Gastroesophageal sphincter (tissue), 4 donors: ENCODE data around the gene RASGRP1. TPM values are rescaled to one million over a fixed set of nuclear protein-coding genes. Genes with fewer than 3 reads are reported as not detected.

Experiments used
- ATAC-seq: fragments of 150-250 bp; one replicate; pipeline ENCODE4 v1.9.1; 2016; ENCODE audit warnings: mild to moderate bottlenecking, moderate library complexity
- H3K27ac ChIP-seq, 4 donors: fragments of 200-600 bp; sonication (generic) in 3 of 4; 1 replicate in 3 of 4; 2 replicates in 1 of 4; pipeline ENCODE4 v1.5.1; 2016 to 2019
- H3K27me3 ChIP-seq: fragments of 200-600 bp; sonication (generic); one replicate; pipeline ENCODE4 v1.5.1; 2019
- H3K36me3 ChIP-seq, 2 donors: fragments of 200-600 bp; sonication (generic); one replicate each; pipeline ENCODE4 v1.5.1; 2019; ENCODE audit warnings: control low read depth in 1 of 2
- H3K4me1 ChIP-seq, 3 donors: fragments of 200-600 bp; sonication (generic); 1 replicate in 2 of 3; 2 replicates in 1 of 3; pipeline ENCODE4 v1.5.1; 2016 to 2019; ENCODE audit warnings: control low read depth in 2 of 3
- H3K4me3 ChIP-seq, 2 donors: fragments of 200-600 bp; sonication (generic); one replicate each; pipeline ENCODE4 v1.5.1; 2019; ENCODE audit warnings: mild to moderate bottlenecking in 1 of 2, moderate library complexity in 1 of 2
- H3K9me3 ChIP-seq, 3 donors: fragments of 200-600 bp; sonication (generic); one replicate each; pipeline ENCODE4 v1.5.1; 2017 to 2019; ENCODE audit warnings: control low read depth in 2 of 3
- CTCF ChIP-seq, 4 experiments: fragments of 200-600 bp in 2 of 4; fragments of 450-650 bp in 2 of 4; sonication (generic) in 1 of 4; IDR thresholded peaks; one replicate each; pipeline ENCODE4 v1.5.1; 2017 to 2019; ENCODE audit warnings: antibody characterized with exemption in 4 of 4, mild to moderate bottlenecking in 2 of 4, moderate library complexity in 2 of 4
- EP300 ChIP-seq: sonication (generic); formaldehyde crosslinking; IDR thresholded peaks from one replicate; pipeline ENCODE4 v1.6.1; 2017; ENCODE audit warnings: antibody characterized with exemption, mild to moderate bottlenecking
- POLR2A ChIP-seq, 2 donors: fragments of 450-650 bp; IDR thresholded peaks; one replicate each; pipeline ENCODE4 v1.6.1; 2017; ENCODE audit warnings: antibody characterized with exemption in 2 of 2, mild to moderate bottlenecking in 2 of 2, moderate library complexity in 1 of 2
- POLR2AphosphoS5 ChIP-seq: sonication (generic); formaldehyde crosslinking; IDR thresholded peaks from one replicate; pipeline ENCODE4 v1.6.1; 2017; ENCODE audit warnings: antibody characterized with exemption
- WGBS, 2 donors: methylation state at CpG; one replicate each; pipeline ENCODE4 v1.1.5; 2018; ENCODE audit warnings: low coverage in 1 of 2; 5-methylcytosine and 5-hydroxymethylcytosine counted together
- total RNA-seq, 4 donors: library from RNA; depleted of rRNA; stranded (reverse); fragments of >200 nt; gene quantifications; one replicate each; pipeline ENCODE4 v1.1.0, GENCODE V29; 2016

Gene RASGRP1
- total RNA-seq, 4 donors from 2014 or later, result 0.16 to 0.81 (median 0.55) TPM

DNA sequence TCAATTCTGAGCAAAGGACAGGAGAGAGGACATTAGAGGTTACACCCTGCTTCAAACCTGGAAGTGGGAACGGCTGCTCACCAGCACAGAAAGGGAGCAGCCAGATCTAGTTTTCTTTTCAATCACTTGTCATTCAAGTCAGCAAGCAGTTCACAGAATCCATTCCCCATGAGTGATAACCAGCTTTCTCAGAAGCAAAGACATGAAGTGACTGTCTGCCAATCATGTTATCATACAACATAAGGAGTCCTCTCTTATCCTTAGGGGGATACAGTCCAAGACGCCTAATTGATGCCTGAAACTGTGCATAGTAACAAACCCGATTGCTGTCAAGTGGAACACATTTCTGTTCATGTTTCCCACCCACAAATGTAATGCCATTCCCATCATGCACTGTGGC, 56.0 kb downstream of the RASGRP1 start:
- WGBS, 2 donors, result 66 to 76% methylated on average over 3 of the region's 3 CpGs
- no peak for TF ChIP-seq EP300
- no peak for TF ChIP-seq POLR2A (IDR thresholded peaks at IDR 0.05)
- TF ChIP-seq POLR2AphosphoS5, result no peak
- no peak for TF ChIP-seq CTCF (IDR thresholded peaks at IDR 0.05)
- no peak for ATAC-seq

GRCh38 chr15:38507570-38507969, 57.0 kb downstream of the RASGRP1 start:
- H3K27ac ChIP-seq, result no peak overlapping the region
- H3K4me1 ChIP-seq, result no peaks in the 10 kb centered on the region
- peaks cover 15% of the 10 kb centered on the region for H3K27me3 ChIP-seq
- no peaks in the 10 kb centered on the region for H3K9me3 ChIP-seq
- no peak overlapping the region for H3K4me3 ChIP-seq
- no peak for ATAC-seq
- TF ChIP-seq EP300 (no peak), POLR2AphosphoS5 (no peak), POLR2A (IDR thresholded peaks at IDR 0.05) (no peak), CTCF (IDR thresholded peaks at IDR 0.05) (no peak)
- no peaks in the 10 kb centered on the region for H3K36me3 ChIP-seq
- WGBS, 2 donors, result 100% methylated on average over 4 of the region's 7 CpGs; no CpG with 5 or more reads in 1 of the 2 donors

More for the DNA sequence above, 56.0 kb downstream of the RASGRP1 start:
- H3K36me3 ChIP-seq, result no peaks in the 10 kb centered on the region
- no peaks in the 10 kb centered on the region for H3K4me1 ChIP-seq
- H3K27ac ChIP-seq, result no peak overlapping the region
- no peaks in the 10 kb centered on the region for H3K9me3 ChIP-seq
- H3K4me3 ChIP-seq, result no peak overlapping the region
- H3K27me3 ChIP-seq, result peaks cover 21% of the 10 kb centered on the region

- ATAC-seq, result no peak
- WGBS, 2 donors, result 39 to 79% methylated on average over 4 of the region's 4 CpGs
These were observed 57.6 kb downstream of the RASGRP1 start for GRCh38 chr15:38506997-38507396.

GRCh38 chr15:38504680-38505467, 59.7 kb downstream of the RASGRP1 start:
- H3K4me3 ChIP-seq, result no peak overlapping the region
- H3K36me3 ChIP-seq, result no peaks in the 10 kb centered on the region
- H3K27me3 ChIP-seq, result no peaks in the 10 kb centered on the region
- H3K4me1 ChIP-seq, result no peaks in the 10 kb centered on the region
- H3K27ac ChIP-seq, result no peak overlapping the region
- no peak for ATAC-seq
- 41 to 82% methylated on average over 3 of the region's 4 CpGs for WGBS, 2 donors
- TF ChIP-seq POLR2AphosphoS5 (no peak), POLR2A (IDR thresholded peaks at IDR 0.05) (no peak), EP300 (no peak), CTCF (IDR thresholded peaks at IDR 0.05) (no peak)
- no peaks in the 10 kb centered on the region for H3K9me3 ChIP-seq

More at GRCh38 chr15:38506997-38507396, 57.6 kb downstream of the RASGRP1 start:
- Histone ChIP-seq H3K4me1 (no peaks in the 10 kb centered on the region), H3K9me3 (no peaks in the 10 kb centered on the region), H3K27me3 (peaks cover 10% of the 10 kb centered on the region), H3K36me3 (no peaks in the 10 kb centered on the region), H3K4me3 (no peak overlapping the region), H3K27ac (no peak overlapping the region)
- no peak for TF ChIP-seq CTCF (IDR thresholded peaks at IDR 0.05)

DNA sequence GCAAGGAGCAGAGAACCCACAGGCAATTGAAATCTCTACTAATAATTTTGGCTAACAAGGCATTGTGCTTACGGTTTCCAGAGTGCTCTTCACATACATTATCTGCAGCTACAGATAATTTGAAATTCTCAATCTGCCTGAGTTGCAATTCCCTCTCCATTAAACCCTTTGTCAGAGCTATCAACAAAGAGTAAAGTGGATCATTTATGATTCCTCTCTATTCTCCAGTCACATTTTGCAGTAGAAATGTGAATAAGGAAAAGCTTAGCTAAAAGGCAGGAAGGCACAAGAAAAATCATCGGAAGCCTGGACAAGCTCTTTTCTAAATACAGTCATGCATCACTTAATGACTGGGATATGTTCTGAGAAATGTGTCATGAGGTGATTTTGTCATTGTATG, 61.1 kb downstream of the RASGRP1 start:
- WGBS, 2 donors, result 69% methylated on average over 2 of the region's 2 CpGs

More for the DNA sequence above, 61.1 kb downstream of the RASGRP1 start:
- no peak for ATAC-seq
- TF ChIP-seq POLR2A (IDR thresholded peaks at IDR 0.05) (no peak), POLR2AphosphoS5 (no peak), CTCF (IDR thresholded peaks at IDR 0.05) (no peak), EP300 (no peak)
- no peaks in the 10 kb centered on the region for H3K36me3 ChIP-seq
- no peak overlapping the region for H3K27ac ChIP-seq
- no peaks in the 10 kb centered on the region for H3K27me3 ChIP-seq
- H3K4me3 ChIP-seq, result no peak overlapping the region
- H3K9me3 ChIP-seq, result no peaks in the 10 kb centered on the region
- H3K4me1 ChIP-seq, result no peaks in the 10 kb centered on the region
